CD4-positive, alpha-beta T cell treated with Interleukin-1 beta for 1 hour (primary cell): ENCODE measurements around the gene IGSF5.
"Not testable (repeated sequence)": the region's sequence is repeated elsewhere in the genome, so short reads cannot be mapped to it uniquely, and the experiment has no call there.

ENCODE experiments used
- DNase-seq, 2 donors: peaks; one replicate each; pipeline ENCODE4 v3.0.0-alpha.2; 2020 to 2022

The IGSF5 gene

GRCh38 chr21:39739531-39739930 lies 5.5 kb upstream of the IGSF5 start:
- DNase-seq, result not testable (repeated sequence)

- not testable (repeated sequence) for DNase-seq
Observed at GRCh38 chr21:39742561-39742960, 2.4 kb upstream of the IGSF5 start.

- not testable (repeated sequence) for DNase-seq
Observed at GRCh38 chr21:39745332-39745731, 349 bp downstream of the IGSF5 start.

- DNase-seq, result no peak
Observed at GRCh38 chr21:39750670-39751069, 5.7 kb downstream of the IGSF5 start.

- DNase-seq, result no peak
Observed at GRCh38 chr21:39754811-39755210, 9.8 kb downstream of the IGSF5 start.

- no peak for DNase-seq
Observed at GRCh38 chr21:39756285-39756684, 11.3 kb downstream of the IGSF5 start.

GRCh38 chr21:39763272-39763970 lies 18.4 kb downstream of the IGSF5 start:
- no peak for DNase-seq

- no peak for DNase-seq
Observed at GRCh38 chr21:39774227-39774626, 29.2 kb downstream of the IGSF5 start.

- no peak for DNase-seq
Observed at GRCh38 chr21:39775816-39776215, 30.8 kb downstream of the IGSF5 start.

GRCh38 chr21:39776589-39776988 lies 31.6 kb downstream of the IGSF5 start:
- DNase-seq, result no peak

- no peak for DNase-seq
Observed at GRCh38 chr21:39781331-39781730, 36.3 kb downstream of the IGSF5 start.

GRCh38 chr21:39788383-39788782 lies 43.4 kb downstream of the IGSF5 start:
- no peak for DNase-seq

- no peak for DNase-seq
Observed at GRCh38 chr21:39796466-39796865, 51.5 kb downstream of the IGSF5 start.

- DNase-seq, result no peak
Observed at GRCh38 chr21:39799178-39799577, 54.2 kb downstream of the IGSF5 start.

GRCh38 chr21:39800311-39800710 lies 55.3 kb downstream of the IGSF5 start:
- DNase-seq, result no peak

- DNase-seq, result no peak
Observed at GRCh38 chr21:39802217-39802616, 57.2 kb downstream of the IGSF5 start.

GRCh38 chr21:39803393-39803792 lies 58.4 kb downstream of the IGSF5 start:
- no peak for DNase-seq

GRCh38 chr21:39804240-39804639 lies 59.3 kb downstream of the IGSF5 start:
- no peak for DNase-seq

- DNase-seq, result no peak
Observed at GRCh38 chr21:39805983-39806382, 61.0 kb downstream of the IGSF5 start.

- DNase-seq, result no peak
Observed at GRCh38 chr21:39807738-39808137, 62.8 kb downstream of the IGSF5 start.

- no peak for DNase-seq
Observed at GRCh38 chr21:39809936-39810335, 65.0 kb downstream of the IGSF5 start.

- DNase-seq, result no peak
Observed at GRCh38 chr21:39812983-39813382, 68.0 kb downstream of the IGSF5 start.

- DNase-seq, result no peak
Observed at GRCh38 chr21:39818557-39818956, 73.6 kb downstream of the IGSF5 start.

- no peak for DNase-seq
Observed at GRCh38 chr21:39822042-39822441, 77.1 kb downstream of the IGSF5 start.

GRCh38 chr21:39825250-39825649 lies 80.3 kb downstream of the IGSF5 start:
- DNase-seq, result no peak
